ENCODE results near the gene H2BK1.

DNA sequence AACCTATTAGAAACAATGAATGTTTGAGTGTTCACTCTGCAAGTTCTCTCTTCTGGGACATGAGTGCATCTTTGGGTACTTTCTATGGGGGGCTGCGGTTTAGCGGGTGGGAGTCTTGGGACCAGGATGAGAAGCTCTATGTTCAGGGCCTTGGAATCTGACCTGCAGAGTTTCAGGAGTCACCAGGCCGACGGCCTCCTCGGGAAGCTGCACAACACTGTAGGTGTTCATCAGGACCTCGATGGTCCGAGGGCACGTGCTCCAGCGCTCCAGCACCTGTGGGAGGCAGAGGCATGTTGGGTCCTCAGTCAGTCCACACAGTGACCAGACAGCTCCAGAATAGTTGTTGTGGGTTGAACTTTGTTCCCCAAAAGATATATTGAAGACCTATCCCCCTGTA is 33.9 kb downstream of the H2BK1 start:
- TF ChIP-seq POLR2A (IDR thresholded peaks at IDR 0.05; ENCODE audit: insufficient read depth in 1 of 2, low read depth in 2 of 2, low read length in 2 of 2): no peak
- TF ChIP-seq CHD2 (IDR thresholded peaks at IDR 0.05; ENCODE audit: low read depth, low read length): no peak
- TF ChIP-seq ESRRA (CRISPR knock-in tag; IDR thresholded peaks at IDR 0.05; ENCODE audit: low read depth): no peak
- TF ChIP-seq, protein P1, sequence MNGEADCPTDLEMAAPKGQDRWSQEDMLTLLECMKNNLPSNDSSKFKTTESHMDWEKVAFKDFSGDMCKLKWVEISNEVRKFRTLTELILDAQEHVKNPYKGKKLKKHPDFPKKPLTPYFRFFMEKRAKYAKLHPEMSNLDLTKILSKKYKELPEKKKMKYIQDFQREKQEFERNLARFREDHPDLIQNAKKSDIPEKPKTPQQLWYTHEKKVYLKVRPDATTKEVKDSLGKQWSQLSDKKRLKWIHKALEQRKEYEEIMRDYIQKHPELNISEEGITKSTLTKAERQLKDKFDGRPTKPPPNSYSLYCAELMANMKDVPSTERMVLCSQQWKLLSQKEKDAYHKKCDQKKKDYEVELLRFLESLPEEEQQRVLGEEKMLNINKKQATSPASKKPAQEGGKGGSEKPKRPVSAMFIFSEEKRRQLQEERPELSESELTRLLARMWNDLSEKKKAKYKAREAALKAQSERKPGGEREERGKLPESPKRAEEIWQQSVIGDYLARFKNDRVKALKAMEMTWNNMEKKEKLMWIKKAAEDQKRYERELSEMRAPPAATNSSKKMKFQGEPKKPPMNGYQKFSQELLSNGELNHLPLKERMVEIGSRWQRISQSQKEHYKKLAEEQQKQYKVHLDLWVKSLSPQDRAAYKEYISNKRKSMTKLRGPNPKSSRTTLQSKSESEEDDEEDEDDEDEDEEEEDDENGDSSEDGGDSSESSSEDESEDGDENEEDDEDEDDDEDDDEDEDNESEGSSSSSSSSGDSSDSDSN (CRISPR knock-in tag; IDR thresholded peaks at IDR 0.05): no peak
- TF ChIP-seq, protein P2, sequence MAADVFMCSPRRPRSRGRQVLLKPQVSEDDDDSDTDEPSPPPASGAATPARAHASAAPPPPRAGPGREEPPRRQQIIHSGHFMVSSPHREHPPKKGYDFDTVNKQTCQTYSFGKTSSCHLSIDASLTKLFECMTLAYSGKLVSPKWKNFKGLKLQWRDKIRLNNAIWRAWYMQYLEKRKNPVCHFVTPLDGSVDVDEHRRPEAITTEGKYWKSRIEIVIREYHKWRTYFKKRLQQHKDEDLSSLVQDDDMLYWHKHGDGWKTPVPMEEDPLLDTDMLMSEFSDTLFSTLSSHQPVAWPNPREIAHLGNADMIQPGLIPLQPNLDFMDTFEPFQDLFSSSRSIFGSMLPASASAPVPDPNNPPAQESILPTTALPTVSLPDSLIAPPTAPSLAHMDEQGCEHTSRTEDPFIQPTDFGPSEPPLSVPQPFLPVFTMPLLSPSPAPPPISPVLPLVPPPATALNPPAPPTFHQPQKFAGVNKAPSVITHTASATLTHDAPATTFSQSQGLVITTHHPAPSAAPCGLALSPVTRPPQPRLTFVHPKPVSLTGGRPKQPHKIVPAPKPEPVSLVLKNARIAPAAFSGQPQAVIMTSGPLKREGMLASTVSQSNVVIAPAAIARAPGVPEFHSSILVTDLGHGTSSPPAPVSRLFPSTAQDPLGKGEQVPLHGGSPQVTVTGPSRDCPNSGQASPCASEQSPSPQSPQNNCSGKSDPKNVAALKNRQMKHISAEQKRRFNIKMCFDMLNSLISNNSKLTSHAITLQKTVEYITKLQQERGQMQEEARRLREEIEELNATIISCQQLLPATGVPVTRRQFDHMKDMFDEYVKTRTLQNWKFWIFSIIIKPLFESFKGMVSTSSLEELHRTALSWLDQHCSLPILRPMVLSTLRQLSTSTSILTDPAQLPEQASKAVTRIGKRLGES (CRISPR knock-in tag; IDR thresholded peaks at IDR 0.05; ENCODE audit: borderline replicate concordance): no peak
- TF ChIP-seq SAP130 (CRISPR knock-in tag; IDR thresholded peaks at IDR 0.05; ENCODE audit: low read depth): no peak
- TF ChIP-seq EZH2 (conservative IDR thresholded peaks at IDR 0.05; ENCODE audit: low read depth, low read length): no peak
